HL-60/S4 treated with retinoic acid at 250 ng/mL for 4 days and 3 days (cell line): ENCODE results near the gene IRF2.

ENCODE experiments used
- in situ Hi-C: fragments of 300-500 bp; cut with MboI; formaldehyde crosslinking; loops from 2 replicates; pipeline ENCODE4 v1.7.0; 2022; ENCODE audit warnings: low sequenced_read_pairs

The IRF2 gene

DNA sequence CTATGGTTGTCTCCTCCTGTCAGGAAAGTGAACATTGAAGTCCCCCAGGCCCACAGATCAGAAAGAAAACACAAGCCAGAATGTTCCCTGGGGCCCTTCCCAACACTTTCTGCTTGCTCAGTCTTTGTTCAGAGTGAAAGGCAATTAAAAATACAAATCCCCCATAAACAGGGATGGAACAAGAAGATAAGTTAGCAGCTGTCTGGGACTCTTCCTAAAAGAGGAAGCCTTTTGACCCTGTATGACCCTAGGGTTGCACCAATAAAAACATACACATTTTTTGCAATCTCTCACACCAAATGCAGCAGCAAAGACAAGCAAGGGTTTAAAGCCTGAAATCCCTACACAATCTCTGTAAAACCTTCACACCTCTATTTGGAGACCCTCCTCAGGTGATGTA is 22.6 kb downstream of the IRF2 start:
- in situ Hi-C loops, result no loop called here

DNA sequence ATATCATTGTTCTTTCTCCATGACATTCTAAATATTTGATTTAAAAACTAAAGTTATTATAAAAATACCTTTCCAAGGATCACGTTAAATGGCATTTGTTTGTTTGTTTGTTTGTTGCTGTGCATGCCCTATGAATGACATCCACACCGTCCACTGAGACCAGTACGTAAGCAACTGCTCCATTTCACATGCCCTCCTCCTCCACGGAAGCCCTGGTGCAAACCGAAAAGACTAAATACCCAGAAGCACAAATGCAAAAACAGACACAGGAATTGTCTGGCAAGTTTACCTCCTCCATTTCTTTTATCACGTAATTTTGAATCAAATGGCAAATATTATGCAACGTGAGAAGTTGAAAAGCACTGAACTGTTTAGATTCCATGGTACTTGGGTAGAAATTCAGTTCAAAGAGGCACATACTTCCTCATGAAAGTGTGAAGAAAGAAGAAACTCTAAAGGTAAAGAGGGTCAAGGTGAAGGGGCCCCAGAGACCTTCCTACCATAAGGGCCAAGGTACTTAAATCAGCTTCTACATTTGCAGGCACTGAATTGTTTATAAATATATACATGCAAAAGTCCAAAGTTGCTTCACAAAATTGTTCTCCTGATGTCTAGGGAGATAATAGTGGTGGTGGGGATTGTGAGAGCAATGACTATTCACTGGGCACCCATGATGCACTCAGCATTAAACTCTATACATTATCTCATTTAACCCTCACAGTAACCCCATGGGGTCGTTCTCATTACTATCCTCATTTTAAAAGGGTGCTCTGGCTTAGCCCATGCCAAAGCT is 23.4 kb downstream of the IRF2 start:
- in situ Hi-C loops, result no loop called here

DNA sequence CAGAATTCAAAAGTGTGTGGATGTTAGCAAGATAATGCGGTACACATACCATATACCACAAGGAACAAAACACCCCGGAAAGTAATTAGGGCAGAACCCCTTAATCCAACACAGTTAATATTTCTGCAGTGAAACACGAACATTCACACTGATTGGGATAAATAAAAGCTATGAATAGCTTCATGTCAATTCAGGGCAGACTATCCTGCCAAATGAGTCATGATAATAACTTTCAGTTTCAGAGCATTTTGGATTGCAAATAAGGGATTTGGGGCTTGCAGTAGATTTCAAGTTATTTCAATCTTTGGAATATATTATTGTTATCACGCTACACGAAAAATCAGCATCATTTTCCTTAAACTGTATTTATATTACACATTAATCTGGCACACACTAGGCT is 24.3 kb downstream of the IRF2 start:
- in situ Hi-C loops, result no loop called here

DNA sequence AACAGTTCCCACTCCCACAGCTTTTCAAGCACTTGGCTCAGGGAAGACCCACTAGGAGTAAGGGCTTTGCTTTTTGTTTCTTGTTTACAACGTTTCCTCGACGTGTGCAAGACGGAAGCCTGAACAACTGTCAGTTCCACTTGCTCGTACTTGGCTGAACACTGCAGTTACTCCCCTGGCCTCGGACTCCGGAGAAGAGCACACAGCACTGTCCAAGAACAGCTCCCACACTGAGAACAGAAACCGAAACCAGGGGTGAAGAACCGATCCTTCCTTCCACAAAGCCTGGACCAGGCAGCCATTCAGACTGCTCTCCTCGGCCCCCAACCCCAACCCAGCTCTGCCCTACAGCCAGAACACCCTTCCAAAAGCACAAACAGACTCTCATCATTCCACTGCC is 25.5 kb downstream of the IRF2 start:
- in situ Hi-C loops, result no loop called here

DNA sequence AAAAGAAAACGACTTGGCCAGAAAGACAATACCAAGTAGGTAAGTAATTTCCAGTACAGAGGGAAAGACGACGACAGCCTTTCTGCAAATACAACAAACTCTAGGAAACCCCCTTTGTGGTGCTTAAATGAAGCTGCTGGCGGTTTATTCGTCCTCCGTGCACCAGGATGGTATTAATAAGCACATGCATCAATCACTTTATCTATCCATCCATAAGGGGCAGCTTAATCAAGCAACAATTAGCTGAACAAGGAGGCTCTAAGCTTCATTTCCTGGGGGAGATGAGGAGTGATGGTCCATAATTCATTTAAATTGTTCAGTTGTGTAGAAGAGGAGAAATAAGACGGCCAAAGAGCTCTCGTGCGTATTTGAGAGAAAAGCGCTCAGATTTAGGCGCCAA is 26.2 kb downstream of the IRF2 start:
- in situ Hi-C loops, result no loop called here

DNA sequence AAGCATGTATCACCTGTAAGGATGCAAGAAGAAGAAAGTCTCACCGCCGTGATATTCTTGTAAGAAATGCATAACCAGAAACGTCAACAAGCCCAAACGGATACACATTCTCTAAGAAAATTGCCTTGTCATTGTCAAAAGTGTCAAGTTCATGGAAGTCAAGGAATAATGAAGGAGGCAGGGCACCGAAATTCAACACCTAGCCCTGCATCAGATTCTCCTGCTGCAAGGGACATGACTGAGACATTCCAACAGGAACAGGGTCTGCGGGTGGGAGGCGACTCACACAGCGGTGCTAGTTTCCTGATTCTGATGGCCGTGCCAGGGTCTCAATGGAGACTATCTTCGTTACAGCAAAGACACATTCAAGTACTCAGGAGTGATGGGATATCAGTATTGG is 26.7 kb downstream of the IRF2 start:
- in situ Hi-C loops, result no loop called here

DNA sequence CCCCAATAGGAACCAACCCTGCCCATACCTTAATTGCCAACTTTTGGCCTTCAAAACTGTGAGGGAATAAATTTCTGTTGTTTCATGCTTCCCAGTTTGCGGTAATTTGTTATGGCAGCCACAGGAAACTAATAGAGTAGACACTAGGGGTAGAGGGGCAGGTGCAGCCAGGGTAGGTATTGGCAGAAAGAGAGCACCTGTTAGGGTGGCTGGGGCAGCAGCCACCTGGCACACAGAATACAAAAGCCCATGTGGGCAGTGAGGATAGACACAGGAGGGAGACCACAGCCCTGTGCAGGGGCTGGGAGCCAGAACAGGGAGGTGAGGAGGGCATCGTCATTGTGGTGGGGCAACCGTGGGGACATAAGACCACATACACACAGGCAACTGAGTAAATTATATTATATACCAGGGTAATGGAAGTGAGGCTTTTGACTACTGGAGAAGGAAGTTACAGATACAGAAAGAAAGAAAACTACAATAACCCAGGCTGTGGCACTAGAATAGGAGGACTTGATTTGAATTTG is 28.2 kb downstream of the IRF2 start:
- in situ Hi-C loops, result no loop called here

DNA sequence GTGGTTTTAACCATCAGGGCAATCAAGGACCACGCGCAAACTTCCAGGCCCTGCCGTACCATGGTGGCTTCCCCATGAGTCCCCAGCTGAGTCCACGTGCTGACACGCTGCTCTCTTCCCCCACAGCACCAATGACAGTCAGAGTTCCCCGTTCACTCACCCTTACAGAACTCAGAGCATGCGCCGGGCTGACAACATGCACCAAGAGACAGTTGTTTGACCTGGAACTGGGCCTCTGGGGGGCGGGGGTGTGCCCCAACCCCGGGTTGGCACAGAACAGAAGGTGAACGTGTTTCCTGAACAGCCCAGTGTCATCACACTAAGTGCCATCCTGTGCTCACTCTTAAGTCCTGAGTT is 29.4 kb downstream of the IRF2 start:
- in situ Hi-C loops, result no loop called here

DNA sequence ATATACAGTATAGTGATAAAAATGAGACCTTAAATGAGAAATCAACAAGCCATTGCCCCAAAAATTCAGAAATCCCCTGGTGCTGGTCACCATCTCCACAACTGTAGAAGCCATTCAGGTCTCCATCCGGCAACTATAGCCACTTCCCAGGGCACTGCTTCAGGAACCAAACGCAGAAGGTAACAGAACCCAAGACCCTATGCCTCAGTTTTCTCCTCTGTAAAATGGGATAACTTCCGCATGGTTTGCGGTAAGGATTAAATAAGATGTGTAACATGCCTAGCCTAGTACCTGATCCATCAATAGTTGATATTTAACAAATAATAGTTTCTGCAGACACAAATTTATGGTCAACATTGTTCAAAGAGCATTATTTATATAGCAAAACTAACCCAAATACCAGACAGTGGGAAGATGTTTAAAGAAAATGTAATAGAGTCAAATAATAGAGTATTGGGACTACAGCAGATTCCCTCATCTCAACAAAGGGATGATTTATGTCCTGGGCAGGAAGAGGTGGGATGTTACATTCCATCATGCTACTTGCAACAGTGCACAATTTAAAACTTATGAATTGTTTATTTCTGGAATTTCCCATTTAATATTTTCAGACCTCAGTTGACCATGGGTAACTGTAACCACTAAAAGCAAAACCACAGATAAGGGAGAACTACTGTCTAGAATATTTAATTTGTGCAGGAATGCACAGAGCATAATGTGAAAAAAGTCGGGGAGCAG is 30.0 kb downstream of the IRF2 start:
- in situ Hi-C loops, result no loop called here

DNA sequence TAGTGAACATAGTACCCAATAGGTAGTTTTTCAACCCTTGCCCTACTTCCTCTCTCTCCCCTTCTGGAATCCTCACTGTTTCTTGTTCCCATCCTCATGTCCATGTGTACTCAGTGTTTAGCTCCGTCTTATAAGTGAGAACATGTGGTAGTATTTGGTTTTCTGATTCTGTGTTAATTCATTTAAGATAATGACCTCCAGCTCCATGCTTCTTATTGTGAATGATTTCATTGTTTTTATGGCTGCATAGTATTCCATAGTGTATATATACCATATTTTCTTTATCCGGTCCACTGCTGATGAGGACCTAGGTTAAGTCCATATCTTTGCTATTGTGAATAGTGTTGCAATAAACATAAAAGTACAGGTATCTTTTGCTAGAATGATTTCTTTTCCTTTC is 31.0 kb downstream of the IRF2 start:
- in situ Hi-C loops, result no loop called here

DNA sequence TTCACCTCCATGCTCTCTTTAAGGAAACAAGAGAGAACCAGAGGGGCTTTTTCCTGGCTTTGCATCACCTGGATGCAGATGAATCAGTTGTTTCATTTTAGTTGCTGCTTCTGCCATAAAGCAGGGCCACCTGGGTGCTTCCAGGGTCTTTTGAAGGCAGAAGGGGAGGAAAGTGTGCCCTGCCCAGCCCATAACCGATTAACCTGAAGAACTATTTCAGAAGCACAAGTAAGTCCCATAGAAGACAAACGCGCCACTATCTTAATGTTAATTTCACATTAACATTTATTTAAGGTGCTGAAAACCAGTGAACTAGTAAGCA is 32.1 kb downstream of the IRF2 start:
- in situ Hi-C loops, result no loop called here

DNA sequence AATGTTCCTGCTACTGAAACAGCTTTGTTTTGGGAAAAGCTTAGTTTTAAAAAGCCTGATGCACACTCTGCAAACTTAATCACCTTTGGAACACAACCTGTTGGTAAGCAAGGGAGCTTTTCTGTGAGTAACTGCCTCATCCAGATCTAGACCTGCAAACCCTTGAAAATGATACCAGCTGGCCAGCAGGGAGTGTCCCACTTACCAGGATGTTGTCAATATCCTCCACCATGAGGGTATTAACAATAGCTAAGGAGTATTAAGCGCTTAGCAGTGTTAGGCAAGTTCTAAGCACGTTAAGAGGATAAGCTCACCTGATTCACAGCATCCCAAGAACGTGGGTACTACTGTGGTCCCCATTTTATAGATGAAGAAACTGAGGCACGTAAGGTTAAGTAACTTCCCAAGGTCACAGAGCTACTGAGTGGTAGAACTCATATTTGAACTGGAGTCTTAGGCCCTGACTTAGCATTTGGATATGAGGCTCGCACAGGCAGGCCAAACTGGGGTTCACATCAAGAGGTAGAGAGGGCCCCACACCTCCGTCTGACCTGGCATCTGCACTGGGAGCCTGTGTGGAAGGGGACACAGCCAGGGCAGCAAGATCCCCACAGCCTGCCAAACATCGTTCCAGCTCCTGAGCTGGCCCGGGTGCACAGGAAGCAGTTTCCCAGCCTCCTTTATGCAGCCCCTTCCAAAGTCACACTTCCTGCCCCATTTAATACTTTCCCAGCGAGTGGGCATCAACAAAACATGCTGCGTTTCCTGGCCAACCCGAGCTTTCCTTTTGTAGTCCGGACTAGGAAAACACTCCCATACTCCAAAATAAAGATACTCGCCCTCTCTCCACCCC is 32.7 kb downstream of the IRF2 start:
- in situ Hi-C loops, result no loop called here

DNA sequence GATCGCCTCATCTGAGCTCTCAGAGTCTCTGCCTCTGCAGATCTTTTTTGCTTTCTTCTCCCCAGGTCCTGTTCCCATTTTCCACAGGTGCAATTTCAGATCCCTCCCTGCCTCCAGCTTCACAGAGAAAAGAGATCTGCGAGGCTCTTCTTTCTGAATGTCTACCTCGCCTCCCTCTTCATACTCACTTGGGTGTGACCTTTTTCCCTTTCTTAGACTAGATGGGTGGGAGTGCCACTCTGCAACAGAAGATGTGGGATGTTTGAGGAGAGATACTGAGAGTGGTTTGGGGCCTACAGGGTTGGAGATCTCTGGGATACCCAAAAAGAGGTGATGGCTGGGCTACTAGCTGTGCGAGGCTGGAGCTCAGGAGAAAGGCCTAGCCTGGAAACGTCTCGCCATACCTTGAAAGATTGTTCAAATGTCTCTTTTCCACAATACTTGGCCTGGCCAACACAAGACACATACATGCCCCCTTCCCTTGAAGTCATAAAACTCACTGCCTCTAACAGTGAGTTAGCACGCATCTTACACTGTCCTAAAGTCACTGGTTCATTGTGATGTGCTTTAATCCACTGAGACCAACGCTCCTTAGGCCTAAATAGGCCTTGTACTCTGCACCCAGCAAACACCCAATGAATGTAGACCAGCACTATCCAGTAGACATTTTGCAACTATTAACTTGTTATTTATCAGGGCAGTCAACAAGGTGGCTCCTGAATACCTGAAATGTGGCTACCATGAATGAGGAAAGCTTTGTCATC is 33.6 kb downstream of the IRF2 start:
- in situ Hi-C loops, result no loop called here

DNA sequence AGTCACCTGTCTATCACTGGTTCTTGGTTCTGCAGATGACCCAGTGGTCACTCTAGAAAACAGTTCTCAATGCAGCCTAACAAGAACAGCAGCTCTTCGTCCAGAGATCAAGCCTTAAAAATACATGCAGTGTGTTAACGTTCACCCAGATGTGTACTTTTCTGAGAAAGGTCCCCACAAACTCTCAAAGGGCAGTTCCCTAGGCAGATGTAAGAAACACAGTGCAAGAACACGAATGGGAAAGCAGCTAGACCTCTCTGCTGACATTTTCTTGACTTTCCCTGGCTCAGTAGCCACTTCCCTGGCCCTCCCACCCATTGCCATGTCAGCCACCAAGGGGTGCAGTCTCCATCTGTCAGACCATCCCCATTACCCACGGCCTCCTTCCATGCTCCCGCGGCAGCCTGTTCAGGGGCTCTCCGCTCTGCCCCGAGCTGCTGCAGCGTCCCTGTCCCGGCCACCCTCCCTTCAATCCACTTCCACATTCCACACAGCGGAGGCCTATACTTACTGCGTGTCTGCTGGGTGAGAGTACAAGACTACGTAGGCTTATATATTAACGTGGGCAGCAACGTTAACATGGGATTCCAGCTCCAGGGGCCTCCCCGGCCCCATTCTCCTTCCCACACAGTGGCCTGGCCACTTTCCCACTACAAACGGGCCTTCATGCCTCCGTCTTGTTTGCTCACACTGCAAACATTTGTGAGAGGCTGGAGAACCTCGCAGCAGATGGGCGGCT is 34.3 kb downstream of the IRF2 start:
- in situ Hi-C loops, result no loop called here

DNA sequence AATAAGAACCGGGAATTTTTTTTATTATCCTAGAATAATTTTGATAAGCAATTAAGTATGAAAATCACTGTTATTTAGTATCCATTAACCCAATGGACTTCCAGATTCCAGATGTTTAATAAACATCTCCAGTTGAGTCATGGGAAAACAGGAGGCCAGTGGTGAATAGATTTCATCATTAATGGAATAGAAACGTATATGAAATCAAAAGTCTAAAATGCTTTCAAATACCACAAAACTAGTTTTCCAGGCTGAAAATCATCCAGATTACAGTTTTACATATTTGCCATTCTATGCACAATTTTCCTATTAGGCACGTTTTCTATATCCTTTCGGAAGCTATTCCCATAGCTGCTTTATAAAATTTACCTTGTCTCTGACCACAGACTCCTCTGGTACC is 35.0 kb downstream of the IRF2 start:
- in situ Hi-C loops, result no loop called here

DNA sequence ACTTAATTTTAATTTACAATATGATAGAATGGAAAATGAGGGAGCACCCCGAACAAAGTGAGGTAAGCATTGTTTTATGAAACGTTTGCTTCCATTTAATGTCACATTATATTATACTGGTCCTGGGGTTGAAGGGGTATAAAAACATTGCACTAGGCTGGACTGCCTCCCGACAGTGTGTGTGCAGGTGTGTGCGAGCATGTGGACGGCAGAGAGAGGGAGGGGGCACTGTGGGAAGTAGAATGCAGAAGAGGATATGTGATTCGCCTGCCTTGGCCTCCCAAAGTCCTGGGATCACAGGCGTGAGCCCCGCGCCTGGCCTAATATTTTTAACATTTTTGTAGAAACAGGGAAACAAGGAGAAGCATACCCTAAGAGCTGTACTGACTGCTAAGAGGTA is 36.0 kb downstream of the IRF2 start:
- in situ Hi-C loops, result no loop called here

DNA sequence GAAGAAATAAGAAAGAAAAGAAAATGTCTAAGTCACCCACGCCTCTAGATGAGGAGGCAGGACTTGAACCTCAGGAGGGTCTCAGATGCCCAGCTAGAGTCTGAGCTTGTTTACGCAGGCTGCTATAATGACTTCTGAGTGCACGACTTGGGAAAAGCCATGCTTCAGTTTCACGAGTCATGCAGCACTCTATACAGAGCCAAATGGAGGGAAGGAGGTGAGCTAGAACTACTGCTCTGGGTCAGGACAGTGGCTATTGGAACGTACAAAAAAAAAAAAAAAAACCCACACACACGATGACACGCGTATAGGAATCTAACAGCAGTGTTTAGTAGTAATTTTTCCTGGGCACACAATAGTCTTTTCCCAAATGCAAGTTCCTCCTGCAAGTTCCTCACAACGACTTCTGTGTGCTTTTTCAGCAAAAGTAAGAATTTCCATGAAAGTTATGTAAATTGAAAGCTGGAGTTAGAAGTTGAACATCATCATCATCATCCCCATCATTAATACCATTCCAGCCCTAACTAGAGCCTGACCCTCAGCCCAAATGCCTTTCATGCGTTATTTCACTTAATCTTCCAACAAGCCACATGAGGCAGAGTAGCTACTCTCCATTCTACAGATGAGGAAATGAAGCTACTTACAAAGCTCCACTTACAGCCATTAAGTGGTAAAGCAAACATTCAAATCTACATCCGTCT is 36.6 kb downstream of the IRF2 start:
- in situ Hi-C loops, result no loop called here

DNA sequence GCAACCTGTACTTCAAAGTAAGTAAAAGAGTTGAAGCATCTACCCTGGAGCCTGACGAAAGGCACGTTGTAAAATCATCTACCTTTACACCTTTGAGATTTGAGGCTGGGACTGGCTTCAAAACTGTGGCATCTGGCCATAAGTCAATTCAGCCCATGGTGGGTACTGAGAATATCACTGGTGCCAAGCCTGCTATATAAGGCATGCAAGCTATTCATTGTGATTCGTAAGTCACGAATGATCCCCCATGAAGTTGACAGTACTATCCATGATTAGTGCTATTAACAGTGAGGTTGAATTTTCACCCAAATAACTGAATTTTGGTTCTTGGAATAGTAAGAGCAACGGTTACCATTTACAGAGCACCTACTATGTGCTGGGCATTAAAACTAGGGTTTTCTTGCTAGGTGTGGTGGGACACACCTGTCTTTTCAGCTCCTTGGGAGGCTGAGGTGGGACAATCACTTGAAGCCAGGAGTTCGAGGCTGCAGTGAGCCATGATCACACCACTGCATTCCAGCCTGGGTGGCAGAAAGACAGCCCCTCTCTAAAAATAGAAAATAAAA is 39.8 kb downstream of the IRF2 start:
- in situ Hi-C loops, result no loop called here

DNA sequence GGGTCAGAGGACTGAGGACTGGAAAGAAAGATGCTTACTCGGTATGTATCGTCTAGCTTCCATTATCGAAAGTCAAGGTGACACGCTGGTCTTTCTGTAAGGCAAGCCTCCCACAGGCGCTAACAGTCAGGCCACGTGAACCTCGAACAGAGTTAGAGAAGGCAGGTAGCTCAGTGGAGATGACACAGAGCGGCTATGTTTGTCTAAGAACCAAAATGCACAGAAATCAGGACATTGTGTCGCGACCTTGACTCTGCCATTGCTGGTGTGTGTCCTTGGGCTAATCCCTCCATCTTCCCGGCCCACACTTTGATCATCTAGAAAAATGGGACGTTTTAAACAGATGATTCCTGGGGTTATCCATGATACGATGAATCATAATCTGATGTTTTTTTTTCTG is 40.3 kb downstream of the IRF2 start:
- in situ Hi-C loops, result no loop called here
